GM18526 (cell line): ENCODE data around the gene RASA1.

Experiments used
- POLR2A ChIP-seq: IDR thresholded peaks from 3 replicates; pipeline ENCODE4 v1.6.1; 2011; ENCODE audit not compliant: insufficient read length; ENCODE audit errors: extremely low read depth

Gene RASA1

DNA sequence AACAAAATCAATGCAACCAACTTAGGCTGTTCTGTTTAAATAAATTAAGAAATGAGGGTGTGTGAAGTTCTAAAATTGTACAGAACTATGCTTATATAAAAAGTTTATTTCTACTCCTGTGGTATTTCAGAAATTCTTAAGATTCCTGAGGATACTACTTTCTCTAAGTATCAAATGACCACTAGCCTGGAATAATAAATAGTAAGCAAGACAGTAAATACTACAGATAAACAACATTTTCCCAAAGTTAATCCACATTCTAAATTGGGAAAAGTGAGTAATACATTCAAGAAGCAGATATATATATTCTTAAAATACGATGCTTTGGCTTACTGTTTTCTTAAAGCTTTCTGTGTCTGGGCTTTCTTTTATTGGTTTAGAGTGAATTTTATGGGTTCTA lies 115.5 kb downstream of the RASA1 start:
- TF ChIP-seq POLR2A, result no peak

DNA sequence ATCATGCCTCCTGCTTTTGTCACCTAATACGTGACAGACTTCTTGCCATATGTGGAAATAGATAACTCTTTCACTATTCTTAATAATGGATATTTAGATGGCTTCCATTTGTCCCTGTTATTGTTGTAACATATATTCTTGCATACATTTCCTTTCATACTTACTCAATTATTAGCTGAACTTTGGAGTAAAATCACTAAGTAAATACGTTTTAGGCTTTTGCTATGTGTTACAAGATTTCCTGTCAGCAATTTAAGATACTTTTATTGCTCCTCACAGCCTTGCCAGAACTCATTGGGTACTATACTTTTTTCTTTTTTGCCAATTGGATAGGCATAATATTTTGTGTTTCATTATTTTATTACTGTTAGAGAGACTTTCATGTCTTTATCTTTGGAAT lies 118.1 kb downstream of the RASA1 start:
- no peak for TF ChIP-seq POLR2A

DNA sequence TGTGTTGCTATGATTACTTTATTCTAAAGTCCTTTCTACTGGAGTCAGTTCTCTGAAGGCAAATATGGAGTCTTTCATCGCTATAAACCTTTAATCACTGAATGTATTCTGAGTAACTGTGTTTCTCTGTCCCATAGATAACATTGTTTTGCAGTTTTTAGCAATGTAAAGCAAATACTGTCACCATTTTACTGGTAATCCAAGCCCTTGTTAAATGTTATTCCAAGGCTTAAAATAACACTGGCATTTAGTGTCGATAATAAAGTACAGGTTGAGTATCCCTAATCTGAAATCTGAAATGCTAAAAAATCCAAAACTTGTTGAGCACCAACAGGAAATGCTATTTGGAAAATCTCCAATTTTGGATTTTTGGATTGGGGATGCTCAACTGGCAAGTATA lies 120.4 kb downstream of the RASA1 start:
- TF ChIP-seq POLR2A, result no peak

DNA sequence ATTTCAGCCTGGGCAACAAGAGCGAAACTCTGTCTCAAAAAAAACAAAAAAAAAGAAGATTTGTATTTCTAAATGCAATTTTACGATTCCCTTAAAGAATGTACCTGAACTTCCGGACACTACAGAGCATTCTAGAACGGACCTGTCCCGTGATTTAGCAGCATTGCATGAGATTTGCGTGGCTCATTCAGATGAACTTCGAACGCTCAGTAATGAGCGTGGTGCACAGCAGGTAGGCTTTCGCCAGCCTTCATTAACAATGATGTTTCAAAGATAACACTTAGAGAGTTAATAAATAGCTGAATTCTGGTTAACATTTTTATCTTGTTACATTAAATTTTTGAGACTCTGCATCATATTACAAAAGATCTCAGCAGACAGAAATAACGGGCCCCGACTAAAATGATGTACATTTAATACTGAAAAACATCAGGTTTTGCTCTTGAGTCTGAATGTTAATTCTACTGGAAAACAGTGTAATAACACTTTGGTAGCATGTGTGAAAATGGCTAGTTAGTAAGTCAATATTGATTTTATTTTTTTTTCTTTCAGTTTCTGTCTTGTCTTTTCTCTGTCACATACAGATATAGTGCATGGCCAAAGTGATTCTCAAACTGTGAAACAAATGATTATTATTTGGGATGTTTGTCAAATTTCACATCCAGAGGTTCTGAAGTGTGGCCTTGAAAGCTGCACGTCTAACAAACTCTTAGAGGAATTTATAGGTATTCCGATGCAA lies 121.8 kb downstream of the RASA1 start:
- TF ChIP-seq POLR2A, result no peak

DNA sequence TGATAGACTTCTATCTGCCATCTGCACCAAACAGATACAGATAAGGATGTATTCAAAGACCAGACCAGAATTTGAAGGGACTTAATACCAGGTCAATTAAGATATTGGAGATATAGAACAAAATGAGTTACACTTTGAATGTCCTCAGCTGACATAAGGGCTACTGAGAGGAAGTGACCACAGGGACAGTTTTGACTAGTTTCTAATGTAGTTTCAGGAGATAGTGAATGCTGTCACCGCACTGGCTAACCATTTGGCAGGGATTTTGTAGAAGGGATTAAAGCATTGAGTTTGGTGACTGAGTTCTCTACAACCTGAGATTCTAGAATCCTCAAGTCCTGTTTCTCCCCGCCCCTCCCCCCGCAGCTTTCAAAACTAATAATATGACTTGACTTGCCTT lies 122.4 kb downstream of the RASA1 start:
- no peak for TF ChIP-seq POLR2A

DNA sequence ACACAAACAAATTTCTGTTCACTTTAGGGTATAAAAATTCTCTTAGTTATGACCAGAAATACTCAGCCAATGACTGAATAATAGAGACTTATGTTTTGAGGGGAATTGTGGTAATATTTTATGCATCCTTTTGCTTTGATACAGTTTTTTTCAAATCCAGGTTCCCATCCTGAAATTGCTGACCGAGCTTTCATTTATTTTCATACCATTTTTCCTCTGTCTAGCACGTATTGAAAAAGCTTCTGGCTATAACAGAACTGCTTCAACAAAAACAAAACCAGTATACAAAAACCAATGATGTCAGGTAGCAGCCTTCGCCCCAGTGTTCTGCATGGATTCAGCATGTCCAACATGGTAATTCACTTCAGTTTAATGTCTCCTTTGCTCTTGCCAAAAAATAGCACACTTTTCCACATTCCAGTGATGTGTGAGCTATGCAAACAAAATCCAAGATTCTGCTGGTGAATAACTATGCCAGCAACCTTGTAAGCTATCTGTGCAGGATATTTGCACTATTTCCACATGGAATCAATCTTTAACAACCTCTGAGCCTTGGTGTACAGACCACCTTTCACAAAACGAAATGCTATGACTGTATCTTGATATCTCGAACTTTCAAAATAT lies 123.0 kb downstream of the RASA1 start:
- no peak for TF ChIP-seq POLR2A

DNA sequence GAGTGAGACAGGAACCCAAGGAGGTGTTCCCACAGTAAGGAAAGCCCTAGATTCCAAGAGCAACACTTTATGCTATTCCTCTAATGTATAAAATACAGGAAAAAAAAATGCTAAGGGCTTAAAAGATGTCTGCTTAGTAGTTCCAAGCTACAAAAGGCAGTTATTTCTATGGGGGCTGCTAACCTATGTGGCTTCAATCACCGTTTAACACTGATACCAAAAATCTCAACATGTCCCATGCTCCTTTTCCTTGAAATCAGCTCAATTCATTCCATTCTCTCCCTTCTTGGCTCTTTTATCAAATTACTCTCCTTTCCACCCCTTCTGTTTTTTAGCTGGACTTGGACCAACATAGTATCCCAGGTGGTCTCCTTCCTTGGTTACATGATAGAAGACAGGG lies 124.5 kb downstream of the RASA1 start:
- TF ChIP-seq POLR2A, result no peak

DNA sequence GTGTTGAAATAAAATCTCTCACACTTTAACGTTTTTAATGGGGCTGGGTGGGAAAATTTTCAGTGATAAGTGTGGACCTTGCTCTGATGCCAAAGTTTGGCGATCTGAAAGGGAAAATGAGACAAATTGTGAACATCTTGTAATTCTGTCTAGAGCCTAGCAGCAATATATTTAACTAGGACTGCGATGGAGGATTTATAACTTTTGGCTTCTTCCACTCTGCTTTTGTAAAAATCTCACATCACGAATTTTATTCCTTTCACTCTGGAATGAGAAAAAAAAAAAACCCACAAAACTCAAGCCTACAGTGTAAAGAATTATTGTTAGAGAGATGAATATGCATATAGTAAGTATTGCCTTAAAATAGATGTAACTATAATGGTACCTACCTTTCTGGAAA lies 125.1 kb downstream of the RASA1 start:
- TF ChIP-seq POLR2A, result no peak

DNA sequence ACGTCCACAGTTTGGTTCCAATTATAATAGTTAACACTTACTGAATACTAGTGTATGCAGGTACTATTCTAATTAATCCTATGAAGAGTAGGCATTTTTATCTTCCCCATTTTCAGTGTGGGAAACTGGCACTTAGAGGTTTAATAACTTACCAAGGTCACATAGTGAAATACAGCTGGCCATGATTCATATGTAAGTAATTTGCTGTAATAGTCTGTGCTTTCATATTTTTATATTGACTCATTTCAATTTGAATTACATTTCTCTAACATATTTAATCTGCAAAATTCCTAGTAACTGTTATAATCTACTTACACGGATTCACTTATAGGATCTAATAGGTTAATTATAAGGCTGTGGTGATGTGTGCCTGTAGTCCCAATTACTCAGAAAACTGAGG lies 125.6 kb downstream of the RASA1 start:
- no peak for TF ChIP-seq POLR2A

DNA sequence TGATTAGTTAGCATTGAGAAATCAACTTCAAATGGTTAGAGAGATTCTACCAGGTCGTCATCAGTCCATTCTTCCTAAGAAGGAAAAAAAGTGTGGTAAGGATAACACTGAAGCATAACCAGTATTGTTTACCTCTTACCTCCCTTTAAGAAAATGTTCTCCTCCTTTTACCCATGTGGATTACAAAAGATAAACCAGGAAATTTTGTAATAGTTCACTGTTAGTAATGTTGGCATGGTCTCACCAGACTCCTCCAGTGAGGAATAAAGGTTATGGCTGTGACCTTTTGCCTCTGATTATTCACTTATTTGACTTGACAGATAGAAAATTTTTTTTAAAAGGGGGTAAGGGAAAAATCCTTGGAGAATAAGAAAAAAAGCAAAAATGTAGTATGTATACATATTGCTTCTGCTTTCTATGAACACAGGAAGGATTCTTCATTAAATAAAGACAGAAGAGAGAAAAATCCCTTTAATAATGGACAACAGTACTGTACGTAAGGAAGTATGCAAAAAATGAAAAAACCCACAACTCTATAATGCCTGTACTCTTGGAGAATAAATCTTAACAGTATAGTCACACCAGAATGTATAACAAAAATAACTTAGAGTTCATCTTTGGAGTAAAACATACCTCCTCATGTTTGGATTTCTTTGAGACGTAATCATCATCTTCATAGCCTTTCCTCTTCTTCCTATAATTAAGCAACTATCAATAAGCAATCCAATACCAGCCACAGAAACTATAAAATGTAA lies 126.9 kb downstream of the RASA1 start:
- no peak for TF ChIP-seq POLR2A

DNA sequence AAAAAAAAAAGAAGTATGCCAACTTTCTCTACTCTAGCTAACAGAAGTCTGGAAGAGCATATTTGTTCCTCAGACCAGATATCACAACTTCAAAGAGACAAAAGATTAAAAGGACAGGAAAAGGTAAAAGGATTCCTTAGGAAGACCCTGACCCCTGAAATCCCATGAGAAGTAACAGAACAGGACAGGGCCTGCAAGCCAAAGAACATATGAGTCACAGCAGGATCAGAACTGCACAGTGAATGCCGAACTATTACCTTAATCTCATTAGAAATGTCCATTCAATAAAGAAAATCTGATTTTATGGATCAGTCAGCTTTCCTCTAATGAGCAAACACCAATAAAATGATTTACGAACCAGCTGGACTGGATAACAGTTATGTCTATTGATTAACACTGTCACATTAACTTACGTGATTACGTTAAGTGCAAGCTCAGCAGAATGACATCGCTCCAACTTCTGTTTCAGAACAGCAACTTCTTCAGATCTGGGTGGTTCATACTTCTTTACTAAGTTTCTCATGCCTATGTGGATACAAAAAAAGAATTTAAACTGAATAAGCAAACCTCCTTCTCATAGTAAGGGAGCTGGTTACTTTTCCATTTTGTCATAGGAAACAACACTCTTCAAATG lies 131.4 kb downstream of the RASA1 start:
- no peak for TF ChIP-seq POLR2A

DNA sequence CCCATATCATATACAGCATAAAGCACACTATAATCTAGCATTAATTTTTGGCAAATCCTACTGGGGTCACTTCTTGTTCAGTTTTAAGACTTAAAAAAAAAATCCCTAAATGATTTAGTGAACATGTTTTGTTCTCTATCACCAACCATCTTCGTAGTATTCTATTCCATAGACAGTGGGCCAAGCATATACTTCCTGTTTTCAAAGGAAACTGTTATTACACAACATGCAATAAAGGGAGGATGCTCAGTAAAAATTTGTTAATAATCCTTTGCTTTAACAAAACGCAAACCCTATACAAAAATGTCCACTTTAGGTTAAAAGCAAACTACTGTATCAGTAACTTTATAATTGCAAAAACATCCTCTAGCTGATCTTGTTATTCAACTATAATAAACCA lies 132.0 kb downstream of the RASA1 start:
- no peak for TF ChIP-seq POLR2A

DNA sequence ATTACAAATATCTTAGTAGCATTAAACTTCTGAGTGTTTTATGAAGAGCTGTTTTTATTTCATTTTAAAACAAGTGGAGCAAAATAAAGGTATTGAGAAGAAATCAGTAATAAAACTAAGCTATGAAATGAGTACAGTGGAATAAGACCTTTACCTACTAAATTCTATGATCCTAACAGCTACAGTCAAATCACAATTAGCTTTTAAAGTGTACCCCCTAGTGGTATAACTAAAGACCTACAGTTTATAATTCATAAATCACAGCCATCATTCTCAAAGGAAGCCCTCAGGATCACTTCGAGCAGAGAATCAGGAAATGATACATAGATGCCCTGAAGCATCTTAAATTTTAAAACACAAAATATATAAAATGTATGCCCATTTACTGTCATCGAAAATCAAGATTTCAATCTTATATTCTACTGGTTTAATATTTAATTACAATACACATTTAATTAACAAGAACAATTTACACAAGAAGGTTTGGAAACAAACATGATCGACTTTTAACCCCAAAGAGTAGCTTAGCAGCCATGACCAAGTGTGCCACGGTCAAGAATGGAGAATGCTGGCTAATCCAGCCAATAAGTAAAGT lies 132.7 kb downstream of the RASA1 start:
- TF ChIP-seq POLR2A, result no peak

DNA sequence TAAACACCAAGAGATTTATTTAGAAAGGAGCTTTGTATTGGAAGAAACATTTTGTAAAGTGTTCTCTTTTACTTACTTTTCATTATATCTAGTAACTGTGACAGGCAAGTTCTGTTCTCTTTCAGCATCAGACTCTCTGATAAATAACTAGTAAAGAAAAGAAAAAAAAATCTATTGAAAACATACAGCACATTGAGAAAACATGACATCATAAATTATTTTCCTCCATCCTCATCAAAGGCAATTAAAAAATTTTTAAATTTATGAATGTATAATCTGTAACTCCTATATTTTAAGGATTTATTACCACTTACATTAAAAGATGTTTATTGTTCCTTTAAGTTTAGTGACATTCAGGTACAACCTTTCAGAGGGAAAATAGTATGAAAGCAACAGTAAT lies 133.9 kb downstream of the RASA1 start:
- no peak for TF ChIP-seq POLR2A

DNA sequence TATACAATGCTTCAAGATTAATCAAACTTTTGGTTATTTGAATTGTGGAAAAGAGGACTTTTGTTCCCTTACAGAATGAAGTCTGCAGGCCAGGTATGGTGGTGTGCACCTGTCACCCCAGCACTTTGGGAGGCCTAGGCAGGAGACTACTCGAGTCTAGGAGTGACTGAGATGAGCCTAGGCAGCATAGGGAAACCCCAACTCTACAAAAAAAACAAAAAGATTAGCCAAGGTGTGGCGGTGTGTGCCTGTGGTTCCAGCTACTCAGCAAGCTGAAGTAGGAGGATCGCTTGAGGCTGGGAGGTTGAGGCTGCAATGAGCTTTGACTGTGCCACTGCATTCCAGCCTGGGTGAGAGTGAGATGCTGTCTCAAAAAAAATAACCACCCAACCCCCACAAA lies 135.7 kb downstream of the RASA1 start:
- TF ChIP-seq POLR2A, result no peak
